Measurements from ENCODE around the gene TMEM45A.

The TMEM45A gene

GRCh38 chr3:100615684-100616083, 123.3 kb downstream of the TMEM45A start:
- DNase-seq: no peak

GRCh38 chr3:100621251-100621650, 128.8 kb downstream of the TMEM45A start:
- no peak for DNase-seq
